GM10248 (cell line): ENCODE measurements around the gene NDUFB2.
"Not testable (repeated sequence)": the region's sequence is repeated elsewhere in the genome, so short reads cannot be mapped to it uniquely, and the experiment has no call there.

Source experiments
- CTCF ChIA-PET: fragments of 300-600 bp; sonication (Branson Sonifier 250); formaldehyde crosslinking; extraction: SDS; loops from one replicate; lab custom pipeline; 2021; ENCODE audit warnings: antibody characterized with exemption; lab: Yijun Ruan, JAX
- POLR2A ChIA-PET: fragments of 350-650 bp; sonication (Branson Sonifier 250); formaldehyde crosslinking; extraction: SDS; loops from one replicate; lab custom pipeline; 2020; ENCODE audit warnings: antibody characterized with exemption; lab: Yijun Ruan, JAX
- DNase-seq: peaks from one replicate; pipeline ENCODE4 v3.0.0; 2012; ENCODE audit errors: extremely low spot score
- TF ChIP-seq, protein P1 (sequence below): IDR thresholded peaks from 2 replicates; pipeline ENCODE4 v1.5.1; 2012; ENCODE audit warnings: mild to moderate bottlenecking, low read depth; ENCODE audit errors: extremely low read depth, missing control alignments, control extremely low read depth

NDUFB2 gene

DNA sequence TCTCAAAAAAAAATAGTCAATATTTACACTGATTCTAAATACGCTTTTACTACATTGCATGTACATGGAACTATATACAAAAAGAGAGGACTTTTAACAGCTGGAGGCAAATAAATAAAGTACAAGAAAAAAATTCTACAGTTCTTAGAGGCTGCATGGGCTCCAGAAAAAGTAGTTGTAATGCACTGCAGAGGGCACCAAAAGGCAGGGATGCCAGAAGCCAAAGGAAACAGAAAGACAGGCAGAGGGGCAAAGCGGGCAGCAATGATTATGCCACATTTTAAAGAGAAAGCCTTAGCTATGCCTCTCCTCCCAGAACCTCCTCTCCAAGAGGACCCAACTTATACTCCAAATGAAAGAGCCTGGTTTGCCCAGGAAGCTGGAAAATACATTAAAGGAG is 35.4 kb upstream of the NDUFB2 start:
- TF ChIP-seq, protein P1, sequence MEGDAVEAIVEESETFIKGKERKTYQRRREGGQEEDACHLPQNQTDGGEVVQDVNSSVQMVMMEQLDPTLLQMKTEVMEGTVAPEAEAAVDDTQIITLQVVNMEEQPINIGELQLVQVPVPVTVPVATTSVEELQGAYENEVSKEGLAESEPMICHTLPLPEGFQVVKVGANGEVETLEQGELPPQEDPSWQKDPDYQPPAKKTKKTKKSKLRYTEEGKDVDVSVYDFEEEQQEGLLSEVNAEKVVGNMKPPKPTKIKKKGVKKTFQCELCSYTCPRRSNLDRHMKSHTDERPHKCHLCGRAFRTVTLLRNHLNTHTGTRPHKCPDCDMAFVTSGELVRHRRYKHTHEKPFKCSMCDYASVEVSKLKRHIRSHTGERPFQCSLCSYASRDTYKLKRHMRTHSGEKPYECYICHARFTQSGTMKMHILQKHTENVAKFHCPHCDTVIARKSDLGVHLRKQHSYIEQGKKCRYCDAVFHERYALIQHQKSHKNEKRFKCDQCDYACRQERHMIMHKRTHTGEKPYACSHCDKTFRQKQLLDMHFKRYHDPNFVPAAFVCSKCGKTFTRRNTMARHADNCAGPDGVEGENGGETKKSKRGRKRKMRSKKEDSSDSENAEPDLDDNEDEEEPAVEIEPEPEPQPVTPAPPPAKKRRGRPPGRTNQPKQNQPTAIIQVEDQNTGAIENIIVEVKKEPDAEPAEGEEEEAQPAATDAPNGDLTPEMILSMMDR: no peak
- ChIA-PET CTCF (interaction anchor here (1.4 kb wide), 1 partner anchor 14 kb away, joined by 9 read pairs; no protein-coding TSS in a partner anchor), POLR2A (no interaction called here)
- no peak for DNase-seq

DNA sequence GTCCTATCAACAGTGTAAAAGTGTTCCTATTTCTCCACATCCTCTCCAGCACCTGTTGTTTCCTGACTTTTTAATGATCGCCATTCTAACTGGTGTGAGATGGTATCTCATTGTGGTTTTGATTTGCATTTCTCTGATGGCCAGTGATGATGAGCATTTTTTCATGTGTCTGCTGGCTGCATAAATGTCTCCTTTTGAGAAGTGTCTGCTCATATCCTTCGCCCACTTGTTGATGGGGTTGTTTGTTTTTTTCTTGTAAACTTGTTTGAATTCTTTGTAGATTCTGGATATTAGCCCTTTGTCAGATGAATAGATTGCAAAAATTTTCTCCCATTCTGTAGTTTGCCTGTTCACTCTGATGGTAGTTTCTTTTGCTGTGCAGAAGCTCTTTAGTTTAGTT is 33.6 kb upstream of the NDUFB2 start:
- POLR2A ChIA-PET, DNase-seq, CTCF ChIA-PET: not testable (repeated sequence)

DNA sequence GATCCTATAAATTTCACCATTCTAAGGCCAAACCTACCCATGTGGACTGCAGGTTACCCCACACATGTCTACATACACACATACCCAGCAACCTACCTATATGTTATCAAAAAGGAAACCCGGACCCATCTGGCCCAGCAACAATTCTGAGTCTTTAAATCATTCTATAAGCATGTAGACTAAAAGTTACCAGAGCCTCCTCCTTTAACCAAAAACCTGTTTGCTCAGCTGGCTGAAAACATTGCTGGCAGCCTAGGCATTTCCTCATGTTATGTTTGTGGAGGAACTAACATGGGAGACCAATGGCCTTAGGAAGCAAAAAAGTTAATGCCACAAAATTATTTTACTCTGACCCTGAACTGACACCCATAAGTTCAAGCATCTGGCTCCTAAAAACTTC is 29.0 kb upstream of the NDUFB2 start:
- ChIA-PET CTCF (no interaction called here), POLR2A (no interaction called here)
- no peak for DNase-seq
- TF ChIP-seq, protein P1: no peak

DNA sequence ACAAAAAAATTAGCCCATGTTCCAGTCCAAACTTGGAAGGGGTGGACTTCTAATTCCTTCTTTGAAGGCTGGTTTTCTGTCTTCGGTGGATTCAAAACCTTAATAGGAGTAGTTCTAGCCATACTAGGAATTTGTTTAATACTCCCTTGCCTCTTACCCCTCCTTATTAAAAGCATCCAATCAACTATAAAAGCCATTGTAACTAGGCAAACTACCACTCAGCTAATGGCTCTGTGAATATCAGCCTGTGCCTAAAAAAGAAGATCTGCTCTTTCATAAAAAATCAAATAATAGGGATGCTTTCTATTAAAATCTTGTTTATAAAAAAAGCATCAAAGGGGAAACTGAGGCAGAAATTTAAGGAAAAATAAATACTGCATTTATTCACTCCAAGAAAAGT is 27.9 kb upstream of the NDUFB2 start:
- TF ChIP-seq, protein P1: no peak
- DNase-seq: no peak
- ChIA-PET CTCF (interaction anchor here (1.0 to 1.4 kb wide), 2 partner anchors 12 to 18 kb away, joined by 3 to 5 read pairs; no protein-coding TSS in a partner anchor), POLR2A (no interaction called here)

DNA sequence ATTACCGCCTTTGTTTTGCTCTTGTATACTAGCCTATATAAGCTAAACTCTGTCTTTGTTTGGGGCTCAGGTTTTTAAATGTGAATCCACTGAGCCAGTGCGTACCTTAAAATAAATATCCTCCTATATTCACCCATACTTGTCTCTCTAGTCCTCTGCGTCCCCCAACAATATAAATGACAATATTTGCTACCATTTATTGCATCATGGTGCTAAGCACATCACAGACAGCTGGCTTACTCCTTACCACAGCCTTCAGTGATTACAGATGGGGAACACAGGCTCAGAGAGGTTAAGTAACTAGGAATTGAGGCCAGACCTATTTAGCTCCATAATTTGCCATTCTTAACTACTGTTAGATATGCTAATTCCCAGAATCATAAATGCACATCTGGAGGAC is 27.2 kb upstream of the NDUFB2 start:
- ChIA-PET CTCF (interaction anchor here (1.0 to 1.5 kb wide), 3 partner anchors 10 to 19 kb away, joined by 3 to 5 read pairs (median 3); no protein-coding TSS in a partner anchor), POLR2A (interaction anchor here (0.6 kb wide), 1 partner anchor 139 kb away, joined by 4 read pairs; no protein-coding TSS in a partner anchor)
- TF ChIP-seq, protein P1: no peak
- DNase-seq: no peak

DNA sequence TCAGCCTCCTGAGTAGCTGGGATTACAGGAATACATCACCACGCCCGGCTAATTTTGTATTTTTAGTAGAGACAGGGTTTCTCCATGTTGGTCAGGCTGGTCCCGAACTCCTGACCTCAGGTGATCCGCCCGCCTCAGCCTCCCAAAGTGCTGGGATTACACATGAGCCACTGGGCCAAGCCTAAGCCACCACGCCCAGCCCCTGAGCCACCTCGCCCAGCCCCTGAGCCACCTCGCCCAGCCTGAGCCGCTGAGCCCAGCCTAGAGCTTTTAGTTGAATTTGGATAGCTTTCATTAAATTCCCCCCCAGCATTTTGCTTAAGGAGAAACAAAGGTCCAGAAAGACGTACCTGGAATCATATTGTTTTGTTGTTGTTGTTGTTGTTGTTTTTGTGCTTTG is 26.6 kb upstream of the NDUFB2 start:
- ChIA-PET POLR2A (interaction anchor here (0.6 kb wide), 1 partner anchor 140 kb away, joined by 4 read pairs; no protein-coding TSS in a partner anchor), CTCF (interaction anchor here (1.0 to 1.5 kb wide), 3 partner anchors 10 to 20 kb away, joined by 3 to 5 read pairs (median 3); no protein-coding TSS in a partner anchor)
- not testable (repeated sequence) for DNase-seq

DNA sequence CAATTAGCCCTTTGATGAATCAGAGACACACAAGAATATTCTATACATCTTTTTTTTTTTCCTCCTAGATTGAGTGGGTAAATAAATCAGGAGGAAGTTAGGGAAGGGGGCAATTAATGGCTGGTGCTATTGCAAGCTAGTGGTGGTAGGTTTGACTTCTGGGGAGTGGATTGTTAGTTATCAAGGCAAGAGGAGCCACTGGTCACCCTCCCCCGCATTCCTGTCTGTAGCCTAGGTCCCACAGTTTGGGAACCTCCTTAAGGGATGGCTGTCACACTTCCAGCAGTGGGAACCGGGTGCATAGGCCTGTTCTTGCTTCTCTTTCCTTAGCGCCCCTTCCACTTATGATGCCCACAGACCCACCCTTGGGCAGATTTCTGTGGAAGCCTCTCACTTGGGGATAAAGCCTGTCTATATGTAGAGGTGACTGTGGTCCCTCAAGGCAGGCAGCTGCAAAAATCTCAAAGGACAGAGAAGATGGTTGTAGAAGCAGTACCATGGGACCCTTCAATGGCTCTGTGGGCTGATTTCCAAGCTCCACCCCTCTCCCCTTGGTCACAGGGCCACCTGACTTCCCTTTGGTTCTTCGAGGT is 26.1 kb upstream of the NDUFB2 start:
- TF ChIP-seq, protein P1: no peak
- DNase-seq: no peak
- ChIA-PET POLR2A (no interaction called here), CTCF (interaction anchor here (1.5 kb wide), 1 partner anchor 9 kb away, joined by 3 read pairs; no protein-coding TSS in a partner anchor)
